Sigmoid colon (tissue), 4 donors: ENCODE measurements around the gene IER3IP1.

ENCODE experiments used
- POLR2AphosphoS5 ChIP-seq, 4 donors: sonication (generic); formaldehyde crosslinking; IDR thresholded peaks; one replicate each; pipeline ENCODE4 v1.6.1; 2017; ENCODE audit warnings: antibody characterized with exemption in 4 of 4
- TF ChIP-seq, protein P1 (sequence below), 4 experiments: fragments of 450-650 bp in 3 of 4; fragments of 200-600 bp in 1 of 4; IDR thresholded peaks; one replicate each; pipeline ENCODE4 v1.5.1; 2016 to 2019; ENCODE audit warnings: antibody characterized with exemption in 4 of 4, mild to moderate bottlenecking in 3 of 4, moderate library complexity in 2 of 4

DNA sequence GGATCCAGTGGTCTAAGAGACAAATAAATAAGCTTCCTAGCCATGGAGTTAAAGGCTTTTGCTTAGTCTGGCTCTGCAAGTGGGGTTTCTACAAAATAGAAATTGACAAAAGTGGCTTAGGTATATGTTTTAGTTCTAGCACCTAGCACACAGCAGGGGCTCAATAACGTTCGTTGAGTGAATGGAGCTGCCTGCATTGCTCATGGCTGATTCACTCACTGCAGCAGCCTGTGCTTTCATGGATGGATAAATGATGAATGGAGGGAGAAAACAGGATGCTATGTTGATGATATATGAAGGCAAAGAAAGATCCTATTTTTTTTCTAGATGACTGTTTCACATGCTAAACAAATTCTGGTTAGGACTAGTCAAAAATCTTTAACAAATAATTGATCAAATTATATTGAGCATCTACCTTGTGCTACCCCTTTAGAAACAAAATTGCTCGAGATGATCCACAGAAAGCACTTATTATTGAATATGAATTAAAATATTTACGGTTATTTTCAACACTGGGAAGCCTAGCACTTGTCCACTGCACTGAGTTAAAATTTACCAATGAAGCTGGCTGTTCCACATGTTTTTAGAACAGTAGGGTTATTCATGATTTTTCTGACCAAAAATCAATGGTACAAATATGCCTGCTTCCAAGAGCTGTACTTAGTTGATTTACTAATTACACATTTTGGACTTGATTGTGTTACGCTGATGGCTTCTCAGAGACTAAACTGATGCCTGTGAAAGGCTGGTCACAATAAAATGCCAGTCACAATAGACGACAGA is 65.5 kb downstream of the IER3IP1 start:
- TF ChIP-seq, protein P1, sequence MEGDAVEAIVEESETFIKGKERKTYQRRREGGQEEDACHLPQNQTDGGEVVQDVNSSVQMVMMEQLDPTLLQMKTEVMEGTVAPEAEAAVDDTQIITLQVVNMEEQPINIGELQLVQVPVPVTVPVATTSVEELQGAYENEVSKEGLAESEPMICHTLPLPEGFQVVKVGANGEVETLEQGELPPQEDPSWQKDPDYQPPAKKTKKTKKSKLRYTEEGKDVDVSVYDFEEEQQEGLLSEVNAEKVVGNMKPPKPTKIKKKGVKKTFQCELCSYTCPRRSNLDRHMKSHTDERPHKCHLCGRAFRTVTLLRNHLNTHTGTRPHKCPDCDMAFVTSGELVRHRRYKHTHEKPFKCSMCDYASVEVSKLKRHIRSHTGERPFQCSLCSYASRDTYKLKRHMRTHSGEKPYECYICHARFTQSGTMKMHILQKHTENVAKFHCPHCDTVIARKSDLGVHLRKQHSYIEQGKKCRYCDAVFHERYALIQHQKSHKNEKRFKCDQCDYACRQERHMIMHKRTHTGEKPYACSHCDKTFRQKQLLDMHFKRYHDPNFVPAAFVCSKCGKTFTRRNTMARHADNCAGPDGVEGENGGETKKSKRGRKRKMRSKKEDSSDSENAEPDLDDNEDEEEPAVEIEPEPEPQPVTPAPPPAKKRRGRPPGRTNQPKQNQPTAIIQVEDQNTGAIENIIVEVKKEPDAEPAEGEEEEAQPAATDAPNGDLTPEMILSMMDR (IDR thresholded peaks at IDR 0.05) = no peak
- no peak for TF ChIP-seq POLR2AphosphoS5 (IDR thresholded peaks at IDR 0.05)
